Astrocyte (in vitro differentiated cells and primary cell): ENCODE data around the gene SPATA31E1.
"Not testable (repeated sequence)": the region's sequence is repeated elsewhere in the genome, so short reads cannot be mapped to it uniquely, and the experiment has no call there.

ENCODE experiments used
- CTCF ChIP-seq: IDR thresholded peaks from 2 replicates; pipeline ENCODE4 v1.5.1; 2011; ENCODE audit warnings: low read depth, mild to moderate bottlenecking, inconsistent platforms, low read length, moderate library complexity; ENCODE audit not compliant: insufficient read depth
- EZH2 ChIP-seq: IDR thresholded peaks from 2 replicates; pipeline ENCODE4 v1.6.1; 2012; ENCODE audit warnings: mild to moderate bottlenecking, low read length, inconsistent platforms; ENCODE audit not compliant: insufficient read depth

GRCh38 chr9:87921561-87921960 lies 38.9 kb downstream of the SPATA31E1 start:
- not testable (repeated sequence) for TF ChIP-seq CTCF, EZH2
